H1 (cell line): ENCODE data around the gene GNG4. TPM values are rescaled to one million over a fixed set of nuclear protein-coding genes. Genes with fewer than 3 reads are reported as not detected.

Source experiments
- EZH2 ChIP-seq: fragments of 200-600 bp; sonication (generic); IDR thresholded peaks from 2 replicates; pipeline ENCODE4 v1.7.1; 2012; ENCODE audit warnings: low read depth, mild to moderate bottlenecking, moderate library complexity, low read length, inconsistent platforms; ENCODE audit not compliant: severe bottlenecking
- PHF8 ChIP-seq: fragments of 200-600 bp; sonication (generic); conservative IDR thresholded peaks from 2 replicates; pipeline ENCODE4 v1.7.1; 2012; ENCODE audit warnings: low read depth, mild to moderate bottlenecking, inconsistent platforms, low read length, moderate library complexity
- RXRA ChIP-seq: IDR thresholded peaks from 2 replicates; pipeline ENCODE4 v1.6.1; 2011; ENCODE audit warnings: low read depth, mild to moderate bottlenecking, low read length, moderate library complexity; ENCODE audit not compliant: insufficient read depth
- SP1 ChIP-seq: IDR thresholded peaks from 2 replicates; pipeline ENCODE4 v1.6.1; 2011; ENCODE audit warnings: low read depth, low read length
- TAF7 ChIP-seq: optimal IDR thresholded peaks from 2 replicates; pipeline ENCODE3; 2011; ENCODE audit warnings: low read depth, mild to moderate bottlenecking, inconsistent platforms, low read length, moderate library complexity, borderline replicate concordance
- polyA plus RNA-seq, 7 experiments: library from polyadenylated mRNA; depleted of rRNA in 3 of 7; stranded (reverse) in 5 of 7; unstranded in 2 of 7; fragments of >200 nt in 5 of 7; fragments of 200-250 nt in 2 of 7; gene quantifications; 1 replicate in 5 of 7; 2 replicates in 1 of 7; 4 replicates in 1 of 7; pipeline versions ENCODE4 v1.2.1 to v1.2.3, GENCODE V29; 2011 to 2013; ENCODE audit warnings: missing spikeins in 2 of 7, mixed read lengths in 2 of 7
- total RNA-seq: library from RNA; stranded (reverse); fragmentation: NEBNext Ultra II Directional; extraction: Animal tissue kit (Norgen Biotek cat#: 25700); gene quantifications from 2 replicates; pipeline ENCODE4 v1.2.1, GENCODE V29; 2021
- TF ChIP-seq, protein P1 (sequence below): fragments of 300-600 bp; sonication (generic); IDR thresholded peaks from 2 replicates; pipeline ENCODE4 v1.7.1; 2012; ENCODE audit warnings: low read length, moderate library complexity, mild to moderate bottlenecking, inconsistent platforms; ENCODE audit not compliant: insufficient replicate concordance
- TF ChIP-seq, protein P2 (sequence below): IDR thresholded peaks from 2 replicates; pipeline ENCODE4 v1.6.1; 2012; ENCODE audit warnings: inconsistent platforms
- TF ChIP-seq, protein P3 (sequence below): IDR thresholded peaks from 2 replicates; pipeline ENCODE4 v1.6.1; 2011; ENCODE audit warnings: low read depth, mild to moderate bottlenecking, low read length; ENCODE audit not compliant: insufficient read depth

Gene GNG4
- total and polyA plus RNA-seq, 2 of the 8 experiments (the other 6 are each of a cell fraction or from before 2014, with no cell fraction given), result 95.5 to 96.8 TPM

DNA sequence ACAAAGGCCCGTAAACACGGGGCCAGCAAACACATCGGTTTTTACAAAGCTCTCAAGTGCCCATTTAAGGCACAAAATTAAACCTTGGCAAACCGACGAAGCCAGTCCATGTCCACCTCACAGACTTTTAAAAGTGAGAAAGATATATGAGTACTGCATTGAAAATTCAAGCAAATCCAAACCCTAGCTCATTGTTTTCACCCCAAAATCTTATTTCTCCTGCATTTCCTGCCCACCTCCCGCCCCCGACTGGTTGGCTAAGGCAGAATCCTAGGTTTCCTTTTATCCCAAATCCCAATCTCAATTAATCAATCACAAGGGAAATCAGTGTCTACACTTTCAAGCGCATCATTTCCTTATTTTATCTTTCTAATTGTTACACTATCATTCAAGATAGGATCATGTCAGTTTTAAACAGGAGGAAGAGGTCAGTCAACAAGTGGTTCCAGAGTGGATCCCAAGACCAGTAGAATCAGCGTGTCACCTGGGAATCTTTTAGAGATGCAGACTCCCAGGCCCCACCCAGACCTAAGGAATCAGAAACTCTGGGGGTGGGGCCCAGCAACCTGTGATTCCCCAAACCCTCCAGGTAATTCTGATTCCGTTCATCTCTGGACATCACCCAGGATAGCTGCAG, 1.7 kb upstream of the GNG4 start (continued):
- TF ChIP-seq, protein P1, sequence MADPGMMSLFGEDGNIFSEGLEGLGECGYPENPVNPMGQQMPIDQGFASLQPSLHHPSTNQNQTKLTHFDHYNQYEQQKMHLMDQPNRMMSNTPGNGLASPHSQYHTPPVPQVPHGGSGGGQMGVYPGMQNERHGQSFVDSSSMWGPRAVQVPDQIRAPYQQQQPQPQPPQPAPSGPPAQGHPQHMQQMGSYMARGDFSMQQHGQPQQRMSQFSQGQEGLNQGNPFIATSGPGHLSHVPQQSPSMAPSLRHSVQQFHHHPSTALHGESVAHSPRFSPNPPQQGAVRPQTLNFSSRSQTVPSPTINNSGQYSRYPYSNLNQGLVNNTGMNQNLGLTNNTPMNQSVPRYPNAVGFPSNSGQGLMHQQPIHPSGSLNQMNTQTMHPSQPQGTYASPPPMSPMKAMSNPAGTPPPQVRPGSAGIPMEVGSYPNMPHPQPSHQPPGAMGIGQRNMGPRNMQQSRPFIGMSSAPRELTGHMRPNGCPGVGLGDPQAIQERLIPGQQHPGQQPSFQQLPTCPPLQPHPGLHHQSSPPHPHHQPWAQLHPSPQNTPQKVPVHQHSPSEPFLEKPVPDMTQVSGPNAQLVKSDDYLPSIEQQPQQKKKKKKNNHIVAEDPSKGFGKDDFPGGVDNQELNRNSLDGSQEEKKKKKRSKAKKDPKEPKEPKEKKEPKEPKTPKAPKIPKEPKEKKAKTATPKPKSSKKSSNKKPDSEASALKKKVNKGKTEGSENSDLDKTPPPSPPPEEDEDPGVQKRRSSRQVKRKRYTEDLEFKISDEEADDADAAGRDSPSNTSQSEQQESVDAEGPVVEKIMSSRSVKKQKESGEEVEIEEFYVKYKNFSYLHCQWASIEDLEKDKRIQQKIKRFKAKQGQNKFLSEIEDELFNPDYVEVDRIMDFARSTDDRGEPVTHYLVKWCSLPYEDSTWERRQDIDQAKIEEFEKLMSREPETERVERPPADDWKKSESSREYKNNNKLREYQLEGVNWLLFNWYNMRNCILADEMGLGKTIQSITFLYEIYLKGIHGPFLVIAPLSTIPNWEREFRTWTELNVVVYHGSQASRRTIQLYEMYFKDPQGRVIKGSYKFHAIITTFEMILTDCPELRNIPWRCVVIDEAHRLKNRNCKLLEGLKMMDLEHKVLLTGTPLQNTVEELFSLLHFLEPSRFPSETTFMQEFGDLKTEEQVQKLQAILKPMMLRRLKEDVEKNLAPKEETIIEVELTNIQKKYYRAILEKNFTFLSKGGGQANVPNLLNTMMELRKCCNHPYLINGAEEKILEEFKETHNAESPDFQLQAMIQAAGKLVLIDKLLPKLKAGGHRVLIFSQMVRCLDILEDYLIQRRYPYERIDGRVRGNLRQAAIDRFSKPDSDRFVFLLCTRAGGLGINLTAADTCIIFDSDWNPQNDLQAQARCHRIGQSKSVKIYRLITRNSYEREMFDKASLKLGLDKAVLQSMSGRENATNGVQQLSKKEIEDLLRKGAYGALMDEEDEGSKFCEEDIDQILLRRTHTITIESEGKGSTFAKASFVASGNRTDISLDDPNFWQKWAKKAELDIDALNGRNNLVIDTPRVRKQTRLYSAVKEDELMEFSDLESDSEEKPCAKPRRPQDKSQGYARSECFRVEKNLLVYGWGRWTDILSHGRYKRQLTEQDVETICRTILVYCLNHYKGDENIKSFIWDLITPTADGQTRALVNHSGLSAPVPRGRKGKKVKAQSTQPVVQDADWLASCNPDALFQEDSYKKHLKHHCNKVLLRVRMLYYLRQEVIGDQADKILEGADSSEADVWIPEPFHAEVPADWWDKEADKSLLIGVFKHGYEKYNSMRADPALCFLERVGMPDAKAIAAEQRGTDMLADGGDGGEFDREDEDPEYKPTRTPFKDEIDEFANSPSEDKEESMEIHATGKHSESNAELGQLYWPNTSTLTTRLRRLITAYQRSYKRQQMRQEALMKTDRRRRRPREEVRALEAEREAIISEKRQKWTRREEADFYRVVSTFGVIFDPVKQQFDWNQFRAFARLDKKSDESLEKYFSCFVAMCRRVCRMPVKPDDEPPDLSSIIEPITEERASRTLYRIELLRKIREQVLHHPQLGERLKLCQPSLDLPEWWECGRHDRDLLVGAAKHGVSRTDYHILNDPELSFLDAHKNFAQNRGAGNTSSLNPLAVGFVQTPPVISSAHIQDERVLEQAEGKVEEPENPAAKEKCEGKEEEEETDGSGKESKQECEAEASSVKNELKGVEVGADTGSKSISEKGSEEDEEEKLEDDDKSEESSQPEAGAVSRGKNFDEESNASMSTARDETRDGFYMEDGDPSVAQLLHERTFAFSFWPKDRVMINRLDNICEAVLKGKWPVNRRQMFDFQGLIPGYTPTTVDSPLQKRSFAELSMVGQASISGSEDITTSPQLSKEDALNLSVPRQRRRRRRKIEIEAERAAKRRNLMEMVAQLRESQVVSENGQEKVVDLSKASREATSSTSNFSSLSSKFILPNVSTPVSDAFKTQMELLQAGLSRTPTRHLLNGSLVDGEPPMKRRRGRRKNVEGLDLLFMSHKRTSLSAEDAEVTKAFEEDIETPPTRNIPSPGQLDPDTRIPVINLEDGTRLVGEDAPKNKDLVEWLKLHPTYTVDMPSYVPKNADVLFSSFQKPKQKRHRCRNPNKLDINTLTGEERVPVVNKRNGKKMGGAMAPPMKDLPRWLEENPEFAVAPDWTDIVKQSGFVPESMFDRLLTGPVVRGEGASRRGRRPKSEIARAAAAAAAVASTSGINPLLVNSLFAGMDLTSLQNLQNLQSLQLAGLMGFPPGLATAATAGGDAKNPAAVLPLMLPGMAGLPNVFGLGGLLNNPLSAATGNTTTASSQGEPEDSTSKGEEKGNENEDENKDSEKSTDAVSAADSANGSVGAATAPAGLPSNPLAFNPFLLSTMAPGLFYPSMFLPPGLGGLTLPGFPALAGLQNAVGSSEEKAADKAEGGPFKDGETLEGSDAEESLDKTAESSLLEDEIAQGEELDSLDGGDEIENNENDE, result no peak
- TF ChIP-seq PHF8 (no peak), SP1 (no peak), EZH2 (no peak), RXRA (no peak), TAF7 (no peak)
- TF ChIP-seq, protein P2, sequence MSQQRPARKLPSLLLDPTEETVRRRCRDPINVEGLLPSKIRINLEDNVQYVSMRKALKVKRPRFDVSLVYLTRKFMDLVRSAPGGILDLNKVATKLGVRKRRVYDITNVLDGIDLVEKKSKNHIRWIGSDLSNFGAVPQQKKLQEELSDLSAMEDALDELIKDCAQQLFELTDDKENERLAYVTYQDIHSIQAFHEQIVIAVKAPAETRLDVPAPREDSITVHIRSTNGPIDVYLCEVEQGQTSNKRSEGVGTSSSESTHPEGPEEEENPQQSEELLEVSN, result no peak
- TF ChIP-seq, protein P3, sequence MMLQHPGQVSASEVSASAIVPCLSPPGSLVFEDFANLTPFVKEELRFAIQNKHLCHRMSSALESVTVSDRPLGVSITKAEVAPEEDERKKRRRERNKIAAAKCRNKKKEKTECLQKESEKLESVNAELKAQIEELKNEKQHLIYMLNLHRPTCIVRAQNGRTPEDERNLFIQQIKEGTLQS, result no peak
